SU-DHL-6 (cell line): Measurements from ENCODE around the gene EGFL8.

Experiments used
- H2AFZ ChIP-seq: fragments of 200-600 bp; sonication (generic); 2 replicates; pipeline ENCODE4 v1.6.1; 2014; ENCODE audit warnings: low read depth, mild to moderate bottlenecking, moderate library complexity, mixed read lengths, antibody characterized with exemption, low read length; ENCODE audit not compliant: severe bottlenecking
- H3F3A ChIP-seq: fragments of 200-600 bp; shearing (Covaris generic); 2 replicates; pipeline ENCODE4 v1.6.0; 2016; ENCODE audit warnings: antibody characterized with exemption, mild to moderate bottlenecking; ENCODE audit not compliant: insufficient read depth
- H3K27ac ChIP-seq: fragments of 200-600 bp; sonication (generic); 2 replicates; pipeline ENCODE4 v1.5.1; 2016; ENCODE audit warnings: low read depth, mild to moderate bottlenecking, low read length, moderate library complexity, mixed read lengths
- H3K27me3 ChIP-seq: fragments of 200-600 bp; sonication (generic), shearing (Covaris generic); 2 replicates; pipeline ENCODE4 v1.6.0; 2014; ENCODE audit warnings: mild to moderate bottlenecking, low read length
- H3K36me3 ChIP-seq: fragments of 200-600 bp; sonication (generic); 2 replicates; pipeline ENCODE4 v1.6.1; 2014; ENCODE audit warnings: mild to moderate bottlenecking, low read length, mixed read lengths
- H3K4me2 ChIP-seq: fragments of 300-600, 200-600 bp; shearing (Covaris generic), sonication (generic); 2 replicates; pipeline ENCODE4 v1.6.0; 2014; ENCODE audit warnings: low read length, low read depth, mild to moderate bottlenecking; ENCODE audit not compliant: poor library complexity, severe bottlenecking
- H3K4me3 ChIP-seq: fragments of 200-600 bp; sonication (generic); 2 replicates; pipeline ENCODE4 v1.5.1; 2014; ENCODE audit warnings: antibody characterized with exemption, low read length, mild to moderate bottlenecking, mixed read lengths; ENCODE audit not compliant: insufficient read depth, poor library complexity, severe bottlenecking
- H3K79me2 ChIP-seq: fragments of 200-600 bp; sonication (generic); 2 replicates; pipeline ENCODE4 v1.6.1; 2014; ENCODE audit warnings: mild to moderate bottlenecking, low read length, moderate library complexity; ENCODE audit not compliant: insufficient read depth
- H3K9ac ChIP-seq: fragments of 200-600 bp; sonication (generic); 2 replicates; pipeline ENCODE4 v1.7.0; 2014; ENCODE audit warnings: mild to moderate bottlenecking, low read length
- H3K9me2 ChIP-seq: fragments of 200-600 bp; sonication (generic); replicated peaks from 2 replicates; pipeline ENCODE4 v1.6.1; 2014; ENCODE audit warnings: low read length; ENCODE audit not compliant: insufficient read depth
- H3K9me3 ChIP-seq: fragments of 200-600 bp; sonication (generic); 2 replicates; pipeline ENCODE4 v1.6.1; 2014; ENCODE audit warnings: low read length, mixed read lengths; ENCODE audit not compliant: insufficient read depth
- H4K20me1 ChIP-seq: fragments of 200-600 bp; sonication (generic); 2 replicates; pipeline ENCODE4 v1.6.1; 2014; ENCODE audit warnings: low read depth, mild to moderate bottlenecking, antibody characterized with exemption, low read length, moderate library complexity, mixed read lengths
- EZH2phosphoT487 ChIP-seq: fragments of 200-600 bp; sonication (generic), shearing (Covaris generic); conservative IDR thresholded peaks from 2 replicates; pipeline ENCODE4 v1.6.1; 2018; ENCODE audit warnings: mild to moderate bottlenecking, antibody characterized with exemption, low read length, moderate library complexity, mixed read lengths
- TF ChIP-seq, protein P1 (sequence below): fragments of 200-600 bp; sonication (generic); IDR thresholded peaks from one replicate; pipeline ENCODE4 v1.5.1; 2017; ENCODE audit warnings: antibody characterized with exemption, mild to moderate bottlenecking, low read length, moderate library complexity; ENCODE audit not compliant: insufficient read depth, poor library complexity, severe bottlenecking

EGFL8 gene

DNA sequence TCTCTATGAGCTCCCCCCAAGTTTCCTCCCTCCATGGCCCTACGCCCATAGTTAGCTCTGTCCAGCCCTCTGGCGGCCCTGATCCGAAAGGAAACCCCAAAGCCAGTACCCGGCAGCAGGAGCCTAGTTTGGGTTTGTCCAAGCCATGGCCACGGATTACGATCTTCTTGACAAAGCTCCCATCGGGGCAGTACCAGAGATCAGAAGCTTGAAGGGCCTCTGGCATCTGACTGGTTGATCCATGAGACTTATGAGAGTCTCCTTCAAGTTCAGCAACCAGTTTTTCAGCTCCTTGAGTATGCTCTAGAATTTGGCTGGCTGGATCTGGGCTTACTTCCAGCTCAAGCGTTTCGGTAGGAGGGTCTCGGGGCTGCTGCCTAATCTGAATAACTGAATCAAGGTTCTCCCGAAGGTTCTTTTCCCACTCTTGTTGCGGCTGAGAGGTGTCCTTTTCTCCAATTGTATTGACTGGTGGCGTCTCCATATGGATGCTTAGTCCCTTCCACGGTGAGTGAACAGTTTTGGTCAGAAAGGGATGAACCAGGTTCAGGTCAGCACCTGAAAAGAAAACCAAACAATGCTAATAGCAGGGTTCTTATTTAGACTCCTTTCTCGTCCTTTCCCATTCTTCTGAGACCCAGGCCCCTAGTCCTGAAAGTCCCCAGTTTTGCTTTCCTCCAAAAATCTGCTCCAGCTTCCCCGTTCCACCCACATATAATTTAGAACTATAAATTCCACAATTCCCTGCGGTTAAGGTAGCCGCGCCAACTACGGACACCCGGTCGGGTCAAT is 34.9 kb upstream of the EGFL8 start:
- Histone ChIP-seq H3K27me3 (no peaks in the 10 kb centered on the region), H3K79me2 (peaks cover 32% of the 10 kb centered on the region), H3K9me3 (no peaks in the 10 kb centered on the region), H3K27ac (0 out of 2 replicates have a peak overlapping the region, but pooled peaks have one; percentile 6), H3K4me3 (peak overlapping the region; percentile 84), H2AFZ (peak overlapping the region; percentile 90), H3K9me2 (no peaks in the 10 kb centered on the region), H3K9ac (peak overlapping the region; percentile 72), H3K4me2 (peak overlapping the region; percentile 65), H3F3A (peaks cover 9% of the 10 kb centered on the region; the same call in 1 of the 2 replicates), H4K20me1 (no peaks in the 10 kb centered on the region), H3K36me3 (peaks cover 8% of the 10 kb centered on the region; the same call in 1 of the 2 replicates)
- TF ChIP-seq EZH2phosphoT487 = no peak
- TF ChIP-seq, protein P1, sequence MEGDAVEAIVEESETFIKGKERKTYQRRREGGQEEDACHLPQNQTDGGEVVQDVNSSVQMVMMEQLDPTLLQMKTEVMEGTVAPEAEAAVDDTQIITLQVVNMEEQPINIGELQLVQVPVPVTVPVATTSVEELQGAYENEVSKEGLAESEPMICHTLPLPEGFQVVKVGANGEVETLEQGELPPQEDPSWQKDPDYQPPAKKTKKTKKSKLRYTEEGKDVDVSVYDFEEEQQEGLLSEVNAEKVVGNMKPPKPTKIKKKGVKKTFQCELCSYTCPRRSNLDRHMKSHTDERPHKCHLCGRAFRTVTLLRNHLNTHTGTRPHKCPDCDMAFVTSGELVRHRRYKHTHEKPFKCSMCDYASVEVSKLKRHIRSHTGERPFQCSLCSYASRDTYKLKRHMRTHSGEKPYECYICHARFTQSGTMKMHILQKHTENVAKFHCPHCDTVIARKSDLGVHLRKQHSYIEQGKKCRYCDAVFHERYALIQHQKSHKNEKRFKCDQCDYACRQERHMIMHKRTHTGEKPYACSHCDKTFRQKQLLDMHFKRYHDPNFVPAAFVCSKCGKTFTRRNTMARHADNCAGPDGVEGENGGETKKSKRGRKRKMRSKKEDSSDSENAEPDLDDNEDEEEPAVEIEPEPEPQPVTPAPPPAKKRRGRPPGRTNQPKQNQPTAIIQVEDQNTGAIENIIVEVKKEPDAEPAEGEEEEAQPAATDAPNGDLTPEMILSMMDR = no peak

DNA sequence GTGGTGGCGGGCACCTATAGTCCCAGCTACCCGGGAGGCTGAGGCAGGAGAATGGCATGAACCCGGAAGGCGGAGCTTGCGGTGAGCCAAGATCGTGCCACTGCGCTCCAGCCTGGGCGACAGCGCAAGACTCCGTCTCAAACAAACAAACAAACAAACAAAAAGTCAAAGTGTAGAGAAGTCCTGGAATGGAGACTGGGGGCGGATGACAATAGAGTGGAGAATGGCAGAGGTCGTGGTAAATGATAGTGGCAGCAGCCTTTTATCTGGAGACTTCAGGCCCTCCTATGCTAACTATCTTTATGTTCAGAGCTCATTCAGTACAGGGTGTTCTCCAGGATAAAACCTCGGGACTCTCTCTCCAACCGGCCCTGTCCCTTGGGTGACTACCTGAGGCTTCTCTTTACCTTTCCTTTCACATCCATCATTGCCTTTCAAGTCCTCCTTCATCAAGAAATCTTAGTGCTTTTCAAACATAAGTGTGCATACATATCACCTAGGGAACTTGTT is 32.9 kb upstream of the EGFL8 start:
- Histone ChIP-seq H3F3A (peaks cover 9% of the 10 kb centered on the region; the same call in 1 of the 2 replicates), H3K79me2 (peaks cover 30% of the 10 kb centered on the region), H3K9ac (no peak overlapping the region), H4K20me1 (no peaks in the 10 kb centered on the region), H3K36me3 (0 out of 2 replicates have a peak, but pooled peaks cover 2% of the 10 kb centered on the region), H2AFZ (no peak overlapping the region), H3K9me2 (no peaks in the 10 kb centered on the region), H3K4me3 (no peak overlapping the region), H3K27me3 (no peaks in the 10 kb centered on the region), H3K4me2 (no peak overlapping the region), H3K9me3 (no peaks in the 10 kb centered on the region), H3K27ac (no peak overlapping the region)
- TF ChIP-seq, protein P1 = no peak
- TF ChIP-seq EZH2phosphoT487 = no peak

DNA sequence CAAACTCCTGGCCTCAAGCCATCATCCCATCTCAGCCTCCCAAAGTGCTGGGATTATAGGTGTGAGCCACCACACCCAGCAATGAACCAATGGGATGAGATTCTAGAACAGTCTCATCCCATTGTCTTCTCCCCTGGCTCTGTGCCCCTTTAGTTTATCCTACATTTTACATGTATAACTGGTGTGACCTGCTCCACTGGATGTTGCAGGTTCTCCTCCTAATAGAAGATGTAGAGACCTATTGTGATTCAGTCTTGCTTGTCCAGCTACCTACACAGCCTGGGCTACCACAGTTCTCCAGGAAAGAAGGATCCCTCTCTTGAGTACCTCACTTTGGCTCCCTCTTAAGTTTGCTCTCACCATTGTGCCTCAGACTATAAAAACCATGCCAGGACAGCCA is 32.3 kb upstream of the EGFL8 start:
- TF ChIP-seq EZH2phosphoT487 = no peak
- TF ChIP-seq, protein P1 = no peak
- no peaks in the 10 kb centered on the region for H3K9me2 ChIP-seq
- no peaks in the 10 kb centered on the region for H3K27me3 ChIP-seq
- H2AFZ ChIP-seq = no peak overlapping the region
- H3K27ac ChIP-seq = no peak overlapping the region
- H3K79me2 ChIP-seq = peaks cover 24% of the 10 kb centered on the region
- no peak overlapping the region for H3K4me3 ChIP-seq
- H3F3A ChIP-seq = peaks cover 9% of the 10 kb centered on the region; the same call in 1 of the 2 replicates
- no peaks in the 10 kb centered on the region for H3K9me3 ChIP-seq
- H3K36me3 ChIP-seq = no peaks in the 10 kb centered on the region
- no peaks in the 10 kb centered on the region for H4K20me1 ChIP-seq
- no peak overlapping the region for H3K4me2 ChIP-seq
- H3K9ac ChIP-seq = no peak overlapping the region
